Right lobe of liver (tissue), 6 donors: Measurements from ENCODE around the gene TAS2R31. TPM values are rescaled to one million over a fixed set of nuclear protein-coding genes. Genes with fewer than 3 reads are reported as not detected.

Source experiments
- ATAC-seq, 4 donors: fragments of 200-7000 bp; cut with Tn5 transposase; one replicate each; pipeline ENCODE4 v1.9.1; 2020; ENCODE audit warnings: mild to moderate bottlenecking in 4 of 4, moderate library complexity in 4 of 4
- DNase-seq, 3 donors: peaks; one replicate each; pipeline ENCODE4 v3.0.0-alpha.2; 2020
- H3K27ac ChIP-seq, 3 donors: fragments of 200-600 bp; one replicate each; pipeline ENCODE4 v1.8.0; 2022
- H3K27me3 ChIP-seq, 2 donors: fragments of 200-600 bp; one replicate each; pipeline ENCODE4 v1.8.0; 2022
- H3K36me3 ChIP-seq, 4 donors: fragments of 200-600 bp; sonication (generic) in 1 of 4; one replicate each; pipeline versions ENCODE4 v1.5.1 to v1.8.0; 2017 to 2022; ENCODE audit warnings: control low read depth in 1 of 4
- H3K4me1 ChIP-seq, 4 donors: fragments of 200-600 bp; sonication (generic) in 1 of 4; one replicate each; pipeline versions ENCODE4 v1.5.1 to v1.8.0; 2017 to 2022; ENCODE audit warnings: control low read depth in 1 of 4
- H3K4me3 ChIP-seq, 3 donors: fragments of 200-600 bp; one replicate each; pipeline ENCODE4 v1.8.0; 2022
- H3K9me3 ChIP-seq, 4 donors: fragments of 200-600 bp; sonication (generic) in 1 of 4; one replicate each; pipeline versions ENCODE4 v1.5.1 to v1.8.0; 2017 to 2022; ENCODE audit warnings: control low read depth in 1 of 4
- POLR2A ChIP-seq: fragments of 450-650 bp; IDR thresholded peaks from one replicate; pipeline ENCODE4 v1.6.1; 2017; ENCODE audit warnings: antibody characterized with exemption, mild to moderate bottlenecking
- WGBS: methylation state at CpG from one replicate; pipeline ENCODE4 v1.1.6; 2018; ENCODE audit warnings: low coverage, low lambda C conversion rate; ENCODE audit not compliant: insufficient coverage; ENCODE audit errors: missing lambda C conversion rate; 5-methylcytosine and 5-hydroxymethylcytosine counted together
- intact Hi-C, 2 donors: fragments of 100-400 bp; cut with DNase I; formaldehyde crosslinking; loops; one replicate each; pipeline versions ENCODE4 v1.11.2 to v1.14.1; 2022
- total RNA-seq, 6 experiments: library from RNA; depleted of rRNA in 2 of 6; stranded (reverse); fragments of >200 nt in 2 of 6; fragmentation: NEBNext Ultra II Directional in 3 of 6; extraction: Animal tissue kit (Norgen Biotek cat#: 25700) in 3 of 6; gene quantifications; one replicate each; pipeline versions ENCODE4 v1.1.0 to v1.2.4, GENCODE V29; 2016 to 2023
- TF ChIP-seq, protein P1 (sequence below), 4 donors: fragments of 200-600 bp in 3 of 4; fragments of 450-650 bp in 1 of 4; IDR thresholded peaks; one replicate each; pipeline versions ENCODE4 v1.5.1 to v1.8.0; 2016 to 2022; ENCODE audit warnings: antibody characterized with exemption in 4 of 4, mild to moderate bottlenecking in 2 of 4
- donor health status: DM: no; HTN: yes; CAD: no.
- donor health status: DM: no; HTN: no; CAD: no.
- donor health status: DM: no; HTN: no; CAD: no.
- donor health status: DM: no; HTN: yes; CAD: no.
- donor health status: DM: no; HTN: yes; CAD: no.

Gene TAS2R31
- total RNA-seq, 6 experiments from 2014 or later: 0.95 to 4.9 (median 2.3) TPM

DNA sequence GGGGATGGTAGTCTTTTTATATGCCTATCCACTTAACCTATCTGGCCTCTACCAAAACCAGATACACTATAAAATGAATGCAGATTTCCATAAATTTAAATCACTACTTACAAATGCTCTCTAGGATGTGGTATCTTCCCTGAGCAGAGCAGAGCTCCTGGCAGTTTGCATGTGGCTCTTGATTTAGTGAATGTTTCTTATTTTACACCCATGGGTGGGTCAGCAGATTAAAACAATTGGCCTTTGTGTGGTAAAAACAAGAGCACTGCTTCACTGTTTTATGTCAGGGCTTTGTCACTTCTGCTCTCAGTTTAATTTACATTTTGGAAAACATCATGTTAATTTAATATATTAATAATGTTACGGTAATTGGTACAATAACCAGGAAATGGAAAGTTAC lies 14.3 kb downstream of the TAS2R31 start:
- 46% methylated on average over 1 of the region's 1 CpG for WGBS
- Histone ChIP-seq H3K27ac (no peak overlapping the region), H3K4me3 (no peak overlapping the region), H3K27me3 (no peaks in the 10 kb centered on the region), H3K36me3 (no peaks in the 10 kb centered on the region), H3K4me1 (peaks cover 0 to 12% (median 4%) of the 10 kb centered on the region in 4 donors), H3K9me3 (no peaks in the 10 kb centered on the region)
- DNase-seq: no peak
- intact Hi-C loops: no loop called here
- no peak for ATAC-seq
- TF ChIP-seq, protein P1, sequence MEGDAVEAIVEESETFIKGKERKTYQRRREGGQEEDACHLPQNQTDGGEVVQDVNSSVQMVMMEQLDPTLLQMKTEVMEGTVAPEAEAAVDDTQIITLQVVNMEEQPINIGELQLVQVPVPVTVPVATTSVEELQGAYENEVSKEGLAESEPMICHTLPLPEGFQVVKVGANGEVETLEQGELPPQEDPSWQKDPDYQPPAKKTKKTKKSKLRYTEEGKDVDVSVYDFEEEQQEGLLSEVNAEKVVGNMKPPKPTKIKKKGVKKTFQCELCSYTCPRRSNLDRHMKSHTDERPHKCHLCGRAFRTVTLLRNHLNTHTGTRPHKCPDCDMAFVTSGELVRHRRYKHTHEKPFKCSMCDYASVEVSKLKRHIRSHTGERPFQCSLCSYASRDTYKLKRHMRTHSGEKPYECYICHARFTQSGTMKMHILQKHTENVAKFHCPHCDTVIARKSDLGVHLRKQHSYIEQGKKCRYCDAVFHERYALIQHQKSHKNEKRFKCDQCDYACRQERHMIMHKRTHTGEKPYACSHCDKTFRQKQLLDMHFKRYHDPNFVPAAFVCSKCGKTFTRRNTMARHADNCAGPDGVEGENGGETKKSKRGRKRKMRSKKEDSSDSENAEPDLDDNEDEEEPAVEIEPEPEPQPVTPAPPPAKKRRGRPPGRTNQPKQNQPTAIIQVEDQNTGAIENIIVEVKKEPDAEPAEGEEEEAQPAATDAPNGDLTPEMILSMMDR (IDR thresholded peaks at IDR 0.05): no peak

DNA sequence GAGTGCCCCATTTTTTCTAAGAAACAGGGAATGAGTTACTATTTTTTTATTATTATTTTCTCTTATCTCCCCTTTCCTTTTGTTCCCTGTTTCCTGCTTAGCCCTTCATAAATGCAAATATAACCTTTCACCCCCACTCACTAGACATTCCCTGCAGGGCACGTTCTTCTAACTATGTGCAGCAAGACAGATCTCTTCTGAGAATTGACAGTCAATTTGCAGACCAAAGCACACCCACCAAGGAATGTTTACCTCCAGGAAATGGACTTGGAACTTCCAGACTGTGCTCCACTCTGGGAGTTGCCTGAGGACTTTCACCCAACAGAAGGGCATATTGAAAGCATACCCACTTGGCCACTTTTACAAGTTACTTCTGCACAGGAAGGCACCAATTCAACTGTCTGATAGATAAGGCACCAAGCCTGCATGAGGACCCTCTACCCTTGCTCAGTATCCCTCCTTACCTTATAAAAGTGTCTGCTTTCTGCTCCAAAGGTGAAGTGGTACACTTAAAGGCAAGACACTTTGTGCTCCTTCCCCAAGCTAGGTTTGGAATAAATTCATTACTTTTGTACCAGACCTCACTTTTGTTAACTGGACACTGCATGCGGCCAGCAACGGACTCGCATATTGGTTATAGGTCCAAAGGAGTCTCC lies 15.3 kb downstream of the TAS2R31 start:
- ATAC-seq: peak; percentile 65 to 89 (median 86)
- Histone ChIP-seq H3K36me3 (no peaks in the 10 kb centered on the region), H3K4me3 (no peak overlapping the region), H3K27ac (no peak overlapping the region), H3K27me3 (no peaks in the 10 kb centered on the region), H3K4me1 (peaks cover 0 to 12% (median 4%) of the 10 kb centered on the region in 4 donors), H3K9me3 (no peaks in the 10 kb centered on the region)
- WGBS: 64% methylated on average over 4 of the region's 4 CpGs
- DNase-seq: no peak
- TF ChIP-seq, protein P1 (IDR thresholded peaks at IDR 0.05): no peak
- no peak for TF ChIP-seq POLR2A
- intact Hi-C loops: no loop called here

DNA sequence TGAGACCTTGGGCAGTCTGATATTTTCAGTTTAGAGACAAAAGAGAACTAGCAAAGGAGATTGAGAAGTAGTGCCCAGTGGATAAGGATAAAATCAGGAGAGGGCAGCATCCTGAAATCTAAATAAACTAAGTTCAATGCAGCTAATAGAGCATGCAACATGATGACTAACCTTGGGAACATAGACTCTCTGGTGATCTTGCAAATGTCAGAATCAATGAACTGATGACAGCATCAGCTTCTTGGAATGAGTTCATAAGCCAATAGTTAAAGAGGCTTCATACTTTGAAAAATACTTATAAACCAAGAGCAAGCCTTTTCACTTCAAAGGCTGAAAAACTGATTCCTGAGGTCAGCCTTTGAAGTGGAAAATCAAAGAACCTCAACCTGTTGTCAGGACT lies 17.0 kb downstream of the TAS2R31 start:
- no peak for ATAC-seq
- no peak for TF ChIP-seq POLR2A
- TF ChIP-seq, protein P1 (IDR thresholded peaks at IDR 0.05): no peak
- intact Hi-C loops: no loop called here

DNA sequence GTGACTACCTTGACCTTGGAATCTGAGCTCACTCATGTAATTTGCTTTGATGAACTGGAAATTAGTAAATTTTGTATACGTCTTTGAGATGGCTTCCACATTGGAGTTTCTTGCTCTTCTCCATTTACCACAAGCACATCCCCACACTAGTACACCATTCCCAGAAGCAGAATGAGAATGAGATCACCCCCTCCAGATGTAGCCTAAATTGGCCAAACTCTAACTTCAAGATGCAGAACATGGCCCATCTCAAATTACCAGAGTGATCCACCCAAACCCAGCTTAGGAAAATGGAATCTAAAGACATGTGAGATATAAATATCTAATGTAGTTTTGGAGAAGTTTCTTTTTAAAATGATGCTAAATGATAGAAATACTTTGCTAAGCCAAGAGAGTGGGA lies 23.6 kb downstream of the TAS2R31 start:
- H3K4me1 ChIP-seq: no peaks in the 10 kb centered on the region
- ATAC-seq (no peak), DNase-seq (no peak)
- H3K27ac ChIP-seq: no peak overlapping the region
- H3K4me3 ChIP-seq: no peak overlapping the region
- H3K36me3 ChIP-seq: no peaks in the 10 kb centered on the region
- no peaks in the 10 kb centered on the region for H3K9me3 ChIP-seq
- intact Hi-C loops: no loop called here
- no peaks in the 10 kb centered on the region for H3K27me3 ChIP-seq
- WGBS: 94% methylated on average over 1 of the region's 1 CpG
- no peak for TF ChIP-seq POLR2A
- TF ChIP-seq, protein P1 (IDR thresholded peaks at IDR 0.05): no peak

More for the DNA sequence above, 17.0 kb downstream of the TAS2R31 start:
- Histone ChIP-seq H3K9me3 (no peaks in the 10 kb centered on the region), H3K4me3 (no peak overlapping the region), H3K27me3 (no peaks in the 10 kb centered on the region), H3K27ac (no peak overlapping the region), H3K36me3 (no peaks in the 10 kb centered on the region), H3K4me1 (peaks cover 0 to 12% (median 4%) of the 10 kb centered on the region in 4 donors)
- no peak for DNase-seq

DNA sequence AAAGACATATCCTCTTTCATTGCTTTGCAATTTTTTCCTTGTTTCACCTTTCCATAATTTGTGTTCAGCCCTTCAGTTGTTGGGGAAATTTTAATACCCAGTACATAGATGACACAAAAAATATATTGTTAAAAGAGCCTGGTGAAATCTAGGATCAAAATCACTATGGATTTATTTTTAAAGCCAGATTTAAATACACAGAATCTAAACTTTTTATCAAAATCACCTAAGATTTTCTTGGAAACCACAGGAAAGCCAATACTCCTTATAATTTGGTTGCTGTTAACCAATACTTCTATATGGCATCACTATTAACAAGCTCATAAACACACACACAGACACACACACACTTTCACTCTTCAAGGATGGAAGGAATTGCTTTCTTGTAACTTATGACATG lies 33.0 kb downstream of the TAS2R31 start, which contains the start of gene TAS2R20:
Gene TAS2R20, minus strand, starts transcription at position 101 of the 400 bp plus-strand sequence. CDS start 429 bp downstream, outside the sequence.
- intact Hi-C loops: no loop called here
- Histone ChIP-seq H3K36me3 (no peaks in the 10 kb centered on the region), H3K4me3 (no peak within 1 kb of the TSS), H3K4me1 (no peaks in the 10 kb centered on the region), H3K9me3 (no peaks in the 10 kb centered on the region), H3K27ac (no peak within 1 kb of the TSS), H3K27me3 (no peaks in the 10 kb centered on the region)
- DNase-seq (no peak), ATAC-seq (no peak)
- no peak for TF ChIP-seq POLR2A
- TF ChIP-seq, protein P1 (IDR thresholded peaks at IDR 0.05): no peak
